Osteocyte (in vitro differentiated cells): ENCODE data around the gene PKP3. TPM values are rescaled to one million over a fixed set of nuclear protein-coding genes. Genes with fewer than 3 reads are reported as not detected.
"Not testable (repeated sequence)": the region's sequence is repeated elsewhere in the genome, so short reads cannot be mapped to it uniquely, and the experiment has no call there.

Source experiments
- DNase-seq: peaks from one replicate; pipeline ENCODE4 v3.0.0; 2021; ENCODE audit warnings: mixed read lengths; ENCODE audit not compliant: unreplicated experiment; ENCODE audit errors: extremely low spot score
- H3K27ac Mint-ChIP-seq: one replicate; pipeline ENCODE4 v1.8.0; 2021; ENCODE audit warnings: mild to moderate bottlenecking, mixed read lengths; ENCODE audit not compliant: unreplicated experiment
- H3K27me3 Mint-ChIP-seq: one replicate; pipeline ENCODE4 v1.8.0; 2021; ENCODE audit warnings: mixed read lengths; ENCODE audit not compliant: unreplicated experiment
- H3K36me3 Mint-ChIP-seq: one replicate; pipeline ENCODE4 v1.8.0; 2021; ENCODE audit warnings: mixed read lengths; ENCODE audit not compliant: unreplicated experiment
- H3K4me1 Mint-ChIP-seq: one replicate; pipeline ENCODE4 v1.8.0; 2021; ENCODE audit warnings: mixed read lengths; ENCODE audit not compliant: unreplicated experiment
- H3K4me3 Mint-ChIP-seq: one replicate; pipeline ENCODE4 v1.8.0; 2021; ENCODE audit warnings: mild to moderate bottlenecking, moderate library complexity, mixed read lengths; ENCODE audit not compliant: unreplicated experiment
- H3K9me3 Mint-ChIP-seq: one replicate; pipeline ENCODE4 v1.8.0; 2021; ENCODE audit warnings: mixed read lengths; ENCODE audit not compliant: unreplicated experiment
- total RNA-seq: library from RNA; stranded (reverse); gene quantifications from 2 replicates; pipeline ENCODE4 v1.2.1, GENCODE V29; 2021
- TF ChIP-seq, protein P1 (sequence below): fragments of 200-600 bp; sonication (generic); IDR thresholded peaks from 2 replicates; pipeline ENCODE4 v1.5.0; 2021; ENCODE audit warnings: antibody characterized with exemption, mild to moderate bottlenecking, moderate library complexity

Gene PKP3
- total RNA-seq, 1 donor from 2014 or later: 0.40 TPM

DNA sequence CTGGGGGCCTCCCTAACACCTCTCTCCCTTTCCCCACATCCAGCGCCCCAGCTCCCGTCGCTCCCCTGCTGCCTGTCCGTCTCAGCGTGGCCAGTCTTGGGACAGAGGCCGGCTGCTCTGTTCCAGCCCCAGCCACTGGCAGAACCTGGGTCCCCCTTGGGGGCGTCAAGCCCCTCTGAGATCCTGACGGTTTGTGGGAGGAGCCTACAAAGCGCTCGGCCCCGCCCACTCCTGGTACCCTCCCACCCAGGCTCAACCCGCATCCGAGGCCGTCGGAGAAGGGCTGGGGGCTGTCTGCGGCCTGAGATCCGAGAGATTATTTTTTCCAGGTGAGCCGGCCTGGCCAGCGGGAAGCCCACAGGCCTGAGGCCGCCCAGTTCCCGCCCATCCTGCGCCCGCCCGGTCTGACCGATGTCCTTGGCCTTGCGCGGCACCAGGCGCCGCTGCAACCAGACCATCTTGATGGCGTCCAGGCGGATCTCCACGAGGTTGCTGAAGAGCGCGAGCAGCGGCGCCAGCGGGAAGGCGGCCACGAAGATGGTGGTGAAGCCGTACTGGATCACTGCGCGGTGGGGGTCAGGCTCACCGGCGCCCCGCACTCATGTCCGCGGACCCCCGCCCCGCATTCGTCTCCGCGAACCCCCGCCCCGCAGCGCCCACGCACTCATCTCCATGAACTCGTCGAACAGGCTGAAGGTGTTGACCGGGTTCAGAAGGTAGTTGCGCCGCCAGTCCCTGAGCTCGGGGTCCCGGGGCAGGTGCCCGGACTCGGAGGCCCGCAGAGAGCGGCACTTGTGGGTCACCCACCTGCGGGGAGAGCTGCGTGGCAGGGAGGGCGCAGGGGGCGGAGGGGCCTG lies 26.3 kb downstream of the PKP3 start:
- DNase-seq: no peak
- Mint-ChIP-seq H3K9me3 (no peaks in the 10 kb centered on the region), H3K27ac (no peak overlapping the region), H3K36me3 (no peaks in the 10 kb centered on the region), H3K27me3 (peaks cover 7% of the 10 kb centered on the region), H3K4me1 (peaks cover 13% of the 10 kb centered on the region), H3K4me3 (no peak overlapping the region)
- TF ChIP-seq, protein P1, sequence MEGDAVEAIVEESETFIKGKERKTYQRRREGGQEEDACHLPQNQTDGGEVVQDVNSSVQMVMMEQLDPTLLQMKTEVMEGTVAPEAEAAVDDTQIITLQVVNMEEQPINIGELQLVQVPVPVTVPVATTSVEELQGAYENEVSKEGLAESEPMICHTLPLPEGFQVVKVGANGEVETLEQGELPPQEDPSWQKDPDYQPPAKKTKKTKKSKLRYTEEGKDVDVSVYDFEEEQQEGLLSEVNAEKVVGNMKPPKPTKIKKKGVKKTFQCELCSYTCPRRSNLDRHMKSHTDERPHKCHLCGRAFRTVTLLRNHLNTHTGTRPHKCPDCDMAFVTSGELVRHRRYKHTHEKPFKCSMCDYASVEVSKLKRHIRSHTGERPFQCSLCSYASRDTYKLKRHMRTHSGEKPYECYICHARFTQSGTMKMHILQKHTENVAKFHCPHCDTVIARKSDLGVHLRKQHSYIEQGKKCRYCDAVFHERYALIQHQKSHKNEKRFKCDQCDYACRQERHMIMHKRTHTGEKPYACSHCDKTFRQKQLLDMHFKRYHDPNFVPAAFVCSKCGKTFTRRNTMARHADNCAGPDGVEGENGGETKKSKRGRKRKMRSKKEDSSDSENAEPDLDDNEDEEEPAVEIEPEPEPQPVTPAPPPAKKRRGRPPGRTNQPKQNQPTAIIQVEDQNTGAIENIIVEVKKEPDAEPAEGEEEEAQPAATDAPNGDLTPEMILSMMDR: no peak

DNA sequence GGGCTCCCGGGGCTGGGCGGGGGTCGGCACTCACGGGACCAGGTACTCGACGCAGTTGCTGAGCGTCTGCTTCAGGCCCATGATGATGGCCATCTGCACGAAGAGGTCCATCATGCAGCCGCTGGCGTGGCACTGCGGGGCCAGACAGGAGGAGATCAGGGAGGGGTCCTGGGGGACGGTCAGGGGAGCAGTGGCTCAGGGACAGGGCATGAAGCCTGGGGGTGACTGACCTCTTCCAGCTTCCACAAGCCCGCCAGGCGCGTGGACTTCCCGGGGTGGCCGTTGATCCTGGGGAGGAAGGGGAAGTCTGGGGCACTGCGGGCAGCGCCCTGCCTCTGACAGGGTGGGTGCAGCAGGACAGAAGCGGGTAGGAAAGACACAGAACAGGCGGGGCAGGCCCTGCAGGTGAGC lies 26.9 kb downstream of the PKP3 start:
- H3K27me3 Mint-ChIP-seq: peaks cover 9% of the 10 kb centered on the region
- no peaks in the 10 kb centered on the region for H3K36me3 Mint-ChIP-seq
- no peaks in the 10 kb centered on the region for H3K9me3 Mint-ChIP-seq
- peaks cover 7% of the 10 kb centered on the region for H3K4me1 Mint-ChIP-seq
- DNase-seq: no peak
- no peak overlapping the region for H3K4me3 Mint-ChIP-seq
- TF ChIP-seq, protein P1: no peak
- H3K27ac Mint-ChIP-seq: no peak overlapping the region

DNA sequence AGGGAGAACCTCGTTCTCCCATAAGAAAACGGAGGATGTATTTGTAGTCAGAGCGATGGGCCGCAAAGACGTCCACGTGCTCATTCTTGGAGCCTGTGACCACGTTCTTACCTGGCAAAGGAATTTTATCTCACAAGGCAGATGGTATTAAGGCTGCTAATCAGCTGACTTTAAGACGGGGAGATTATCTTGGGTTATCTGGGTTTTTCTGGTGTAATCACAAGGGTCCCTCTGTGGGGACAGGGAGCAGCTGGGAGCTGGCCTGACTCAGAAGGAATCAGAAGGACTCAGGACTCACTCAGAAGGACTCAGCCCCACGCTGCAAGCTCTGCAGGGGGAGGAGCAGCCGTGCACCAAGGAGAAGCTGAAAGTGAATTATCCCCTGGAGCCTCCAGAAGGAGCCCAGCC lies 28.2 kb downstream of the PKP3 start:
- TF ChIP-seq, protein P1: no peak
- Mint-ChIP-seq H3K9me3 (no peaks in the 10 kb centered on the region), H3K4me3 (no peak overlapping the region), H3K27ac (no peak overlapping the region), H3K4me1 (peaks cover 2% of the 10 kb centered on the region), H3K36me3 (no peaks in the 10 kb centered on the region), H3K27me3 (peaks cover 9% of the 10 kb centered on the region)
- DNase-seq: no peak

DNA sequence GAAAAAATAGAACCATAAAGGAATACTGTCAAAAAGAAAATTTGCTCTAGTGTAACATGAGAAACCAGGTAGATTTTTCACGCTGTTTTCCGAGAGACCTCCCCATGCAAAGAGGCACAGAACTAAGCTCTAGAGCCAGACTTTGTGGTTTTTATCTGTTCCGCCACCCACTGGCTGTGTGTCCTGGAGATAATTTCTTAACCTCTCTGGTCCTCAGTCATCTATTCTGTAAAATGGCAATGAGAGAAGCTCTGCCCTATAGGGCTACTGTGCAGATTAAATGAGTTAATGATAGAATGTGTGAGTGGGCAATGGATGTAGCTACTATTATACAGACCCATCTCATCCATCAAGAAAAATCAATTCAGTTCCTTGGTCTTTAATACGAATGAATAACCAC lies 30.2 kb downstream of the PKP3 start:
- Mint-ChIP-seq H3K4me3 (no peak overlapping the region), H3K9me3 (no peaks in the 10 kb centered on the region), H3K27me3 (peaks cover 9% of the 10 kb centered on the region), H3K36me3 (no peaks in the 10 kb centered on the region), H3K4me1 (no peaks in the 10 kb centered on the region), H3K27ac (no peak overlapping the region)
- no peak for DNase-seq
- TF ChIP-seq, protein P1: no peak

DNA sequence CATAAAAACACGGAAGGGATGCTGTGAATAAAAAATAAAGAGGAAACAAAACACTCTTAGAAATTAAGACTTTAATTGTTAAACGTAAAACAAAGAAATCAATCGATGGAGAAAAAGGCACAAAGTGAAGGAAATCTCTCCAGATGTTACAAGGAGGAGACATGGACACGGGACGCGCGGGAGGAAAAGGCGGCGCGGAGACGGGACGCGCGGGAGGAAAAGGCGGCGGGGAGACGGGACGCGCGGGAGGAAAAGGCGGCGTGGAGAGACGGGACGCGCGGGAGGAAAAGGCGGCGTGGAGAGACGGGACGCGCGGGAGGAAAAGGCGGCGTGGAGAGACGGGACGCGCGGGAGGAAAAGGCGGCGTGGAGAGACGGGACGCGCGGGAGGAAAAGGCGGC lies 30.8 kb downstream of the PKP3 start:
- H3K27ac Mint-ChIP-seq, H3K9me3 Mint-ChIP-seq, DNase-seq, H3K4me3 Mint-ChIP-seq, H3K36me3 Mint-ChIP-seq, H3K4me1 Mint-ChIP-seq, H3K27me3 Mint-ChIP-seq: not testable (repeated sequence)
